IMR-90 (cell line): ENCODE results near the gene CASZ1. TPM values are rescaled to one million over a fixed set of nuclear protein-coding genes. Genes with fewer than 3 reads are reported as not detected.

Experiments
- ATAC-seq: fragments of 200-7000 bp; cut with Tn5 transposase; 2 replicates; pipeline ENCODE4 v1.9.1; 2020; ENCODE audit warnings: low read depth, mild to moderate bottlenecking, moderate library complexity
- BruUV-seq: library from RNA; stranded (reverse); fragments of 400-500 nt; replicated peaks from 2 replicates; lab custom pipeline; 2021; lab: Mats Ljungman, UMichigan
- CTCF ChIA-PET: fragments of 300-600 bp; formaldehyde crosslinking; extraction: SDS; loops from one replicate; lab custom pipeline; 2021; ENCODE audit warnings: antibody characterized with exemption; lab: Yijun Ruan, JAX
- POLR2A ChIA-PET: fragments of 300-600 bp; sonication (Branson Sonifier 250); formaldehyde crosslinking; loops from one replicate; lab custom pipeline; 2022; ENCODE audit warnings: antibody characterized with exemption; ENCODE audit not compliant: unreplicated experiment; lab: Charles Lee
- DNase-seq: peaks from one replicate; pipeline ENCODE4 v3.0.0; 2013
- H2AFZ ChIP-seq: replicated peaks from 2 replicates; pipeline ENCODE3; 2013; ENCODE audit warnings: low read length, mild to moderate bottlenecking; ENCODE audit not compliant: poor library complexity
- H2AK5ac ChIP-seq: 2 replicates; pipeline ENCODE4 v1.6.1; 2013; ENCODE audit warnings: low read depth, low read length, inconsistent platforms
- H2AK9ac ChIP-seq: replicated peaks from 2 replicates; pipeline ENCODE3; 2013; ENCODE audit warnings: mild to moderate bottlenecking, low read depth, low read length, moderate library complexity; ENCODE audit not compliant: poor library complexity
- H2BK120ac ChIP-seq: 2 replicates; pipeline ENCODE4 v1.6.1; 2013; ENCODE audit warnings: low read depth, low read length, inconsistent platforms
- H2BK15ac ChIP-seq: 3 replicates; pipeline ENCODE4 v1.6.1; 2013; ENCODE audit warnings: low read depth, low read length, inconsistent platforms
- H2BK20ac ChIP-seq: 2 replicates; pipeline ENCODE4 v1.6.1; 2013; ENCODE audit warnings: low read depth, mild to moderate bottlenecking, inconsistent platforms, low read length, moderate library complexity
- H2BK5ac ChIP-seq: 2 replicates; pipeline ENCODE4 v1.6.1; 2013; ENCODE audit warnings: mild to moderate bottlenecking, low read depth, low read length, inconsistent platforms; ENCODE audit not compliant: poor library complexity, severe bottlenecking
- H3K14ac ChIP-seq: replicated peaks from 2 replicates; pipeline ENCODE4 v1.6.1; 2013; ENCODE audit warnings: low read depth, low read length, inconsistent platforms
- H3K18ac ChIP-seq: 2 replicates; pipeline ENCODE4 v1.6.1; 2013; ENCODE audit warnings: low read depth, low read length, control low read depth
- H3K23ac ChIP-seq: 2 replicates; pipeline ENCODE4 v1.6.1; 2013; ENCODE audit warnings: low read depth, low read length, inconsistent platforms
- H3K27ac ChIP-seq: 2 replicates; pipeline ENCODE4 v1.5.1; 2013; ENCODE audit warnings: mild to moderate bottlenecking, control low read depth, low read length; ENCODE audit not compliant: insufficient read depth
- H3K27me3 ChIP-seq: 2 replicates; pipeline ENCODE4 v1.6.1; 2013; ENCODE audit warnings: low read length; ENCODE audit not compliant: control insufficient read depth, insufficient read depth
- H3K36me3 ChIP-seq: 2 replicates; pipeline ENCODE4 v1.6.1; 2013; ENCODE audit warnings: low read length, mixed read lengths; ENCODE audit not compliant: control insufficient read depth, insufficient read depth
- H3K4ac ChIP-seq: 2 replicates; pipeline ENCODE4 v1.6.1; 2013; ENCODE audit warnings: low read depth, low read length, inconsistent platforms
- H3K4me1 ChIP-seq: 2 replicates; pipeline ENCODE4 v1.6.1; 2013; ENCODE audit warnings: low read length, mixed read lengths; ENCODE audit not compliant: control insufficient read depth, insufficient read depth
- H3K4me2 ChIP-seq: 2 replicates; pipeline ENCODE4 v1.6.1; 2013; ENCODE audit warnings: low read depth, mild to moderate bottlenecking, control low read depth, low read length, moderate library complexity
- H3K4me3 ChIP-seq: 2 replicates; pipeline ENCODE4 v1.5.1; 2013; ENCODE audit warnings: low read depth, mild to moderate bottlenecking, control low read depth, low read length, moderate library complexity; ENCODE audit not compliant: insufficient read depth
- H3K56ac ChIP-seq: 2 replicates; pipeline ENCODE4 v1.6.1; 2013; ENCODE audit warnings: low read length, inconsistent platforms; ENCODE audit not compliant: insufficient read depth; ENCODE audit errors: extremely low read depth
- H3K79me1 ChIP-seq, 2 experiments: 2 replicates each; pipeline ENCODE4 v1.6.1; 2013; ENCODE audit warnings: low read length in 2 of 2, inconsistent platforms in 1 of 2, low read depth in 1 of 2
- H3K9ac ChIP-seq: 2 replicates; pipeline ENCODE4 v1.6.1; 2013; ENCODE audit warnings: low read depth, low read length, control low read depth
- H3K9me1 ChIP-seq: 2 replicates; pipeline ENCODE4 v1.6.1; 2013; ENCODE audit warnings: low read length, inconsistent platforms; ENCODE audit not compliant: insufficient read depth
- H3K9me3 ChIP-seq: 2 replicates; pipeline ENCODE4 v1.6.1; 2013; ENCODE audit warnings: low read length; ENCODE audit not compliant: control insufficient read depth, insufficient read depth
- H4K20me1 ChIP-seq: 2 replicates; pipeline ENCODE4 v1.6.1; 2013; ENCODE audit warnings: low read length, inconsistent platforms; ENCODE audit not compliant: insufficient read depth
- H4K5ac ChIP-seq: 2 replicates; pipeline ENCODE4 v1.6.1; 2013; ENCODE audit warnings: mild to moderate bottlenecking, low read depth, low read length, control low read depth
- H4K8ac ChIP-seq, 2 experiments: 2 replicates each; pipeline ENCODE4 v1.6.1; 2013; ENCODE audit warnings: low read depth in 2 of 2, low read length in 2 of 2, control low read depth in 1 of 2, inconsistent platforms in 1 of 2
- H4K91ac ChIP-seq: 2 replicates; pipeline ENCODE4 v1.6.1; 2013; ENCODE audit warnings: low read depth, low read length, inconsistent platforms; ENCODE audit not compliant: insufficient read depth
- BHLHE40 ChIP-seq: fragments of 150-350 bp; IDR thresholded peaks from 2 replicates; pipeline ENCODE4 v1.6.1; 2016; ENCODE audit warnings: mild to moderate bottlenecking, low read depth, low read length
- CEBPB ChIP-seq: IDR thresholded peaks from 2 replicates; pipeline ENCODE4 v1.6.1; 2012; ENCODE audit warnings: low read depth, low read length, improper control_type of control experiment
- CTCF ChIP-seq: conservative IDR thresholded peaks from 2 replicates; pipeline ENCODE4 v1.5.1; 2012; ENCODE audit warnings: mild to moderate bottlenecking, low read depth, low read length, improper control_type of control experiment
- ELK1 ChIP-seq: fragments of 150-350 bp; IDR thresholded peaks from 2 replicates; pipeline ENCODE4 v1.6.1; 2016; ENCODE audit warnings: low read depth, mild to moderate bottlenecking, low read length, moderate library complexity, borderline replicate concordance
- FOS ChIP-seq: fragments of 150-350 bp; IDR thresholded peaks from 2 replicates; pipeline ENCODE4 v1.6.1; 2016; ENCODE audit warnings: low read depth, low read length
- MAZ ChIP-seq: IDR thresholded peaks from 2 replicates; pipeline ENCODE4 v1.6.1; 2012; ENCODE audit warnings: low read depth, mild to moderate bottlenecking, low read length, improper control_type of control experiment, moderate library complexity, borderline replicate concordance
- MXI1 ChIP-seq: IDR thresholded peaks from 2 replicates; pipeline ENCODE4 v1.6.1; 2012; ENCODE audit warnings: low read depth, mild to moderate bottlenecking, low read length, moderate library complexity, borderline replicate concordance
- NFE2L2 ChIP-seq: fragments of 150-350 bp; IDR thresholded peaks from 2 replicates; pipeline ENCODE4 v1.6.1; 2016; ENCODE audit warnings: low read depth, mild to moderate bottlenecking, low read length
- RAD21 ChIP-seq: IDR thresholded peaks from 2 replicates; pipeline ENCODE4 v1.6.1; 2012; ENCODE audit warnings: low read length, improper control_type of control experiment
- RCOR1 ChIP-seq: IDR thresholded peaks from 2 replicates; pipeline ENCODE4 v1.6.1; 2012; ENCODE audit warnings: mild to moderate bottlenecking, low read length, improper control_type of control experiment; ENCODE audit not compliant: insufficient replicate concordance
- RFX5 ChIP-seq: IDR thresholded peaks from 2 replicates; pipeline ENCODE4 v1.8.0; 2012; ENCODE audit warnings: low read depth, mild to moderate bottlenecking, low read length, moderate library complexity
- WGBS, 2 experiments: methylation state at CpG; one replicate each; pipeline versions ENCODE4 v1.1.5 to v1.1.7; 2013; ENCODE audit warnings: missing lambda C conversion rate in 2 of 2; ENCODE audit not compliant: insufficient read length in 1 of 2; ENCODE audit errors: extremely low coverage in 2 of 2; 5-methylcytosine and 5-hydroxymethylcytosine counted together
- dilution Hi-C: fragments of 300-500 bp; cut with HindIII; formaldehyde crosslinking; loops from one replicate; pipeline ENCODE4 v1.14.3; 2018; ENCODE audit warnings: low sequenced_read_pairs; ENCODE audit not compliant: unreplicated experiment
- in situ Hi-C: fragments of 300-500 bp; cut with MboI; formaldehyde crosslinking; loops from 3 replicates; pipeline ENCODE4 v1.14.3; 2019; ENCODE audit warnings: low sequenced_read_pairs, inconsistent platforms, mixed read lengths
- intact Hi-C: fragments of 100-400 bp; cut with micrococcal nuclease; formaldehyde crosslinking; loops from 2 replicates; pipeline ENCODE4 v1.10.0; 2022
- polyA plus RNA-seq, 3 experiments: library from polyadenylated mRNA; depleted of rRNA; stranded (reverse); fragments of >200 nt; gene quantifications; 2 replicates each; pipeline ENCODE4 v1.2.3, GENCODE V29; 2012; ENCODE audit warnings: low replicate concordance in 1 of 3
- total RNA-seq: library from RNA; depleted of rRNA; stranded (reverse); fragments of >200 nt; gene quantifications from 2 replicates; pipeline ENCODE4 v1.2.3, GENCODE V29; 2012

CASZ1 gene
- total and polyA plus RNA-seq, 2 of the 4 experiments (the other 2 are of a cell fraction), result 0.18 to 0.24 TPM

GRCh38 chr1:10808441-10808840 is 12.0 kb upstream of the CASZ1 start:
- intact Hi-C loops, result no loop called here
- Histone ChIP-seq H3K4ac (no peak overlapping the region), H2BK20ac (no peak overlapping the region), H2AK5ac (no peak overlapping the region), H3K9me1 (no peaks in the 10 kb centered on the region), H4K5ac (no peak overlapping the region), H2BK5ac (no peak overlapping the region), H3K27me3 (peaks cover 71% of the 10 kb centered on the region), H3K14ac (no peak overlapping the region), H4K20me1 (no peaks in the 10 kb centered on the region; the same call in 1 of the 2 replicates), H3K27ac (no peak overlapping the region), H3K4me3 (no peak overlapping the region), H3K9ac (no peak overlapping the region), H4K8ac (no peak overlapping the region), H3K4me2 (no peak overlapping the region), H3K9me3 (no peaks in the 10 kb centered on the region), H3K4me1 (no peaks in the 10 kb centered on the region), H2AFZ (no peak overlapping the region), H3K56ac (no peak overlapping the region), H3K23ac (no peak overlapping the region), H3K18ac (no peak overlapping the region), H4K91ac (no peak overlapping the region), H3K79me1 (no peaks in the 10 kb centered on the region), H2BK15ac (no peak overlapping the region), H2AK9ac (no peak overlapping the region), H3K36me3 (no peaks in the 10 kb centered on the region), H2BK120ac (no peak overlapping the region)
- no TSS peak for BruUV-seq
- no peak for TF ChIP-seq BHLHE40
- no peak for TF ChIP-seq MXI1
- TF ChIP-seq NFE2L2, result no peak
- TF ChIP-seq RAD21, result no peak
- no peak for TF ChIP-seq MAZ
- no peak for TF ChIP-seq ELK1
- no peak for TF ChIP-seq RFX5
- TF ChIP-seq CTCF, result no peak
- TF ChIP-seq FOS, result no peak
- TF ChIP-seq RCOR1, result no peak
- TF ChIP-seq CEBPB, result no peak
- dilution Hi-C loops, result no loop called here
- no peak for ATAC-seq
- 30% methylated on average over 2 of the region's 7 CpGs; no CpG with 5 or more reads in 1 of the 2 experiments for WGBS, 2 experiments
- DNase-seq, result no peak
- ChIA-PET CTCF (no interaction called here), POLR2A (no interaction called here)
- in situ Hi-C loops, result no loop called here
